ENCODE data around the gene SLFN13. TPM values are rescaled to one million over a fixed set of nuclear protein-coding genes. Genes with fewer than 3 reads are reported as not detected.

Gene SLFN13
- total RNA-seq, 1 experiment from 2014 or later: 10.1 TPM

DNA sequence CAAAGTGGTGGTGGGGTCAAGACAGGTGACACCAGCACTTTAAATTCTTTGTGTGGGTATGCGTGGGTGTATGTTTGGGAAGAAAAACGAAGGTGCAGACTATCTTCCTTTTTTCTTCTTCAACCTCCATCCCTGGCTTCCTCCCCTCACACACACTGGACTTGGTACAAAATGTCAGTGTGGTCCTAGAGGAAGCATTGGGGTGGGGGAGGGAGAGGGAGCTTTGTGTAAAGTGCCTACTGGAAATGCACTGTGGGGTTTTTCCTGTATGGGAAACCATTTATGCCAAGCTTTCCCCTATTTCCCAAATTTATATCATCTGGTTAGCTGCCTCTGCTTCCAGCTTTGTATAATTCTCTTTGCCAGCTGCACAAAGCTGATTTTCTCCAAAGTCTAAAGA is 44.5 kb upstream of the SLFN13 start:
- Mint-ChIP-seq H3K27ac (no peak overlapping the region), H3K27me3 (ENCODE audit: low read depth) (peaks cover 96% of the 10 kb centered on the region), H3K4me3 (no peak overlapping the region), H3K36me3 (ENCODE audit: insufficient read depth in 1 of 3, low read depth in 3 of 3) (no peaks in the 10 kb centered on the region; a peak in 1 of 7 replicates), H3K9me3 (peaks cover 0 to 3% of the 10 kb centered on the region in 2 experiments; a peak in 2 of 5 replicates), H3K4me1 (peaks cover 28 to 48% of the 10 kb centered on the region in 2 experiments)
- H3K14ac ChIP-seq (ENCODE audit: insufficient read depth, low read length): no peak overlapping the region
- no peak for DNase-seq
- H4K8ac ChIP-seq (replicated peaks; ENCODE audit: insufficient read length, low read depth, low read length): no peak overlapping the region
- no peak overlapping the region for H3K18ac ChIP-seq (ENCODE audit: insufficient read length, low read depth, low read length)
- no peak overlapping the region for H2BK12ac ChIP-seq (ENCODE audit: insufficient read length, low read depth, low read length)
- no peak overlapping the region for H3K23ac ChIP-seq (ENCODE audit: insufficient read length, low read depth, low read length)
- H3K9ac ChIP-seq (ENCODE audit: extremely low read depth, insufficient read length, low read length): no peak overlapping the region
- H3K27ac ChIP-seq (ENCODE audit: insufficient read length, low read depth, low read length): no peak overlapping the region
- no peak overlapping the region for H2BK20ac ChIP-seq (ENCODE audit: low read depth, low read length, poor library complexity, severe bottlenecking)
- H3K27me3 ChIP-seq (ENCODE audit: insufficient read depth, low read length): peaks cover 87% of the 10 kb centered on the region
- H2AK5ac ChIP-seq (ENCODE audit: insufficient read length, low read length): no peak overlapping the region
- no peak overlapping the region for H3K56ac ChIP-seq (ENCODE audit: insufficient read length, low read depth, low read length)
- H3T11ph ChIP-seq (ENCODE audit: low read length): no peak overlapping the region
- H2BK120ac ChIP-seq (ENCODE audit: low read depth, low read length, poor library complexity, severe bottlenecking): no peak overlapping the region
- peaks cover 5% of the 10 kb centered on the region for H4K20me1 ChIP-seq (ENCODE audit: control insufficient read depth, insufficient read depth, insufficient read length)
- no peak overlapping the region for H3K4me2 ChIP-seq (ENCODE audit: insufficient read depth, insufficient read length, low read length)
- H4K91ac ChIP-seq (ENCODE audit: insufficient read length, low read depth, low read length): no peak overlapping the region
- WGBS (ENCODE audit: extremely low coverage, insufficient read length, low lambda C conversion rate): no CpG with 5 or more reads among the region's 2 CpGs
- no peaks in the 10 kb centered on the region for H3K79me1 ChIP-seq (ENCODE audit: insufficient read depth, low read depth, low read length, poor library complexity, severe bottlenecking)
- no peaks in the 10 kb centered on the region for H3K4me1 ChIP-seq (ENCODE audit: insufficient read depth, low read length)
- TF ChIP-seq CTCF (conservative IDR thresholded peaks at IDR 0.05): no peak
- no peak overlapping the region for H3K4ac ChIP-seq (ENCODE audit: low read depth, low read length)
- H3K79me2 ChIP-seq (ENCODE audit: insufficient read depth, low read length): no peaks in the 10 kb centered on the region
- H3K23me2 ChIP-seq (ENCODE audit: insufficient read length, low read depth, low read length, poor library complexity, severe bottlenecking): peaks cover 8% of the 10 kb centered on the region
- no peak overlapping the region for H2AFZ ChIP-seq (ENCODE audit: low read length)
- no peaks in the 10 kb centered on the region for H3K9me3 ChIP-seq (ENCODE audit: control insufficient read depth, low read depth, low read length)
- no peak overlapping the region for H2BK15ac ChIP-seq (ENCODE audit: low read depth, low read length)
- no peak overlapping the region for H4K5ac ChIP-seq (ENCODE audit: insufficient read length, low read depth, low read length)
- H2BK5ac ChIP-seq (ENCODE audit: insufficient read length, low read length): no peak overlapping the region

All from H9 (cell line).